SK-N-SH treated with all-trans-retinoic acid at 6 μM for 48 hours (cell line): Measurements from ENCODE around the gene GPR27.

ENCODE experiments used
- ARNTL ChIP-seq: fragments of 450-650 bp; formaldehyde crosslinking; IDR thresholded peaks from 2 replicates; pipeline ENCODE4 v1.5.0; 2020; ENCODE audit warnings: low read depth, mild to moderate bottlenecking, moderate library complexity, borderline replicate concordance
- CREB5 ChIP-seq: fragments of 250-450 bp; sonication (Bioruptor Pico); IDR thresholded peaks from 2 replicates; pipeline ENCODE4 v1.5.1; 2020; ENCODE audit warnings: low read depth, mild to moderate bottlenecking, moderate library complexity
- CSRNP3 ChIP-seq: fragments of 250-450 bp; sonication (Bioruptor Pico); IDR thresholded peaks from 2 replicates; pipeline ENCODE4 v1.5.1; 2021; ENCODE audit warnings: mild to moderate bottlenecking, moderate library complexity
- GLIS3 ChIP-seq: fragments of 250-450 bp; sonication (Bioruptor Pico); IDR thresholded peaks from 2 replicates; pipeline ENCODE4 v1.5.0; 2020; ENCODE audit warnings: mild to moderate bottlenecking, moderate library complexity
- ISL1 ChIP-seq: fragments of 250-450 bp; sonication (Bioruptor Pico); IDR thresholded peaks from 2 replicates; pipeline ENCODE4 v2.1.2; 2022; ENCODE audit warnings: mild to moderate bottlenecking, moderate library complexity
- OSR1 ChIP-seq: fragments of 250-450 bp; sonication (Bioruptor Pico); IDR thresholded peaks from 2 replicates; pipeline ENCODE4 v1.8.0; 2022; ENCODE audit warnings: moderate library complexity, mild to moderate bottlenecking, inconsistent platforms
- PATZ1 ChIP-seq: fragments of 250-450 bp; sonication (Bioruptor Pico); IDR thresholded peaks from 2 replicates; pipeline ENCODE4 v1.8.0; 2020; ENCODE audit warnings: mild to moderate bottlenecking, moderate library complexity, borderline replicate concordance
- POU6F1 ChIP-seq: fragments of 250-450 bp; sonication (Bioruptor Pico); IDR thresholded peaks from 2 replicates; pipeline ENCODE4 v1.8.0; 2021; ENCODE audit warnings: low read depth, mild to moderate bottlenecking, moderate library complexity, borderline replicate concordance
- RARB ChIP-seq: fragments of 250-450 bp; sonication (Bioruptor Pico); IDR thresholded peaks from 2 replicates; pipeline ENCODE4 v1.8.0; 2021; ENCODE audit warnings: mild to moderate bottlenecking, moderate library complexity
- ZC3H10 ChIP-seq: fragments of 250-450 bp; sonication (Bioruptor Pico); IDR thresholded peaks from 2 replicates; pipeline ENCODE4 v1.5.1; 2021; ENCODE audit warnings: mild to moderate bottlenecking, moderate library complexity
- ZFP3 ChIP-seq: fragments of 250-450 bp; sonication (Bioruptor Pico); IDR thresholded peaks from 2 replicates; pipeline ENCODE4 v1.5.0; 2020; ENCODE audit warnings: mild to moderate bottlenecking, moderate library complexity
- ZFP30 ChIP-seq: fragments of 450-650 bp; formaldehyde crosslinking; IDR thresholded peaks from 2 replicates; pipeline ENCODE4 v1.5.0; 2022; ENCODE audit warnings: mild to moderate bottlenecking, moderate library complexity

GRCh38 chr3:71789922-71790321 lies 36.3 kb downstream of the GPR27 start:
- TF ChIP-seq PATZ1 (CRISPR knock-in tag), result no peak
- no peak for TF ChIP-seq ZFP3 (CRISPR knock-in tag)
- no peak for TF ChIP-seq ISL1 (CRISPR knock-in tag)
- TF ChIP-seq GLIS3 (CRISPR knock-in tag), result no peak
- no peak for TF ChIP-seq CREB5 (CRISPR knock-in tag)
- TF ChIP-seq POU6F1 (CRISPR knock-in tag), result no peak
- TF ChIP-seq ZC3H10, result no peak
- TF ChIP-seq ZFP30 (CRISPR knock-in tag), result no peak
- TF ChIP-seq OSR1, result no peak
- TF ChIP-seq RARB (CRISPR knock-in tag), result no peak
- no peak for TF ChIP-seq ARNTL (CRISPR knock-in tag)
- TF ChIP-seq CSRNP3 (CRISPR knock-in tag), result no peak
